ENCODE measurements around the gene RGN.
A peak's percentile ranks its signal among the peaks of the same experiment; 100 is the strongest.
"Not testable (repeated sequence)": the region's sequence is repeated elsewhere in the genome, so short reads cannot be mapped to it uniquely, and the experiment has no call there.

The RGN gene

DNA sequence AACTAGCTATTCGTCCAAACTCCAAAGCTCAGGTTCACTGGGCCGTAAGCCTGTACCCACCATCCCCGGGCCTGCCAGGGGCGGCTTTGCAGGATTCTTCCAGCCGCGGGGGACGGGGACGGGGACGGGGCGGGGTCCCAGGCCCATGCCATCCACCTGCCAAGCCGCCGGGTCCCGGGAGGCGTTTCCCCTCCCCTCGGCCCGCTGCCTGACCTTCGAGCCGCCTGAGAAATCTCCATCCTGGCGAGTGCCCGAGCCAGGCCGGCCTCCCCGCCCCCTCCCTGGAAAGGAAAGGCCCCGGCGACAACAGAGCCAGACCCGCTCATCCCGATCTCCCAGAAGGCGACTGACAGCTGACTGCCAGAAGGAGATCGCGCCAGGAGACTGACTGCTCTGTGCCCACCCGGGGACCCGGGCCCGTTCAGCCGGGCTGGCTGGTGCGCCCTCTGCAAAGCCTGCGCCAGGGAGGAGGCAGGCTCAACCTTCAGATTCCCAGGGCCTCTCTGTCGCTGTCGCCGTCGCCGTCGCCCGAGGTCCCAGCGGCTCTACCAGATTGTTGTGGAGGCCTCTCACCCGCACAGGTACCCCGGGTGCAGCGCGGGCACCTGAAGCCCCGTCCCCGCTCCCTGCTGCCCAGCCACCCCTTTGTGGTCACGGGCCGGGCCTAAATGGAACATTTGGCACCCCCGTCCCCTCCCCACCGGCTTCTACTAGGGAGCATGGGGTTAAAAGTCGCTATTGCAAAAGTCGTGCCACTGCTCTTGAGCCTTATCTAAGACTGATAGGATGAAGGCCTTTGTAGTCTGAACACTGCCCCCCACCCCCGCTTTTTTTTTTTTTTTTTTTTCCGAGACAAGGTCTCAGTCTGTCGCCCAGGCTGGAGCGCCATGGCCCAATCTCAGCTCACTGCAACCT is at the start of gene RGN:
Gene RGN, plus strand, starts transcription at position 315 of the 915 bp plus-strand sequence. CDS start 2,702 bp downstream, outside the sequence.
- DNase-seq (ENCODE audit: low spot score): no peak

DNA sequence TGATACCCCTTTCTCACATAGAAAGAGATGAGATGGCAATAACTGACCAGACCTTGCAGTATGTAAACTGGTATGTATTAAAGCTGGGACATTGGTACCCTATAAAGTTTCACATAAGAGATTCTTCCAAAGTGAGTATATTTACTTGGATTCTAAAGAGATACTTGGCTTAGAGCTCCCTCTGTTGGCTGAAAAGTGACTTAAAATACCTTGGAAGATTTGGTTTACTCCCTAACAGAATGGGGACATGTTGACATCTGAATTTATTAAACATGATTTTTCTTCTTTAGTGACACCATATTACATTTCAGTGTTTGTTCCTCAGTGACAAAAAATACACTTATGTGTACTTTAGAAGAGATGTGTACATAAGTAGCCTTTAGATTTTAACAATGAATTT is 47.9 kb upstream of the RGN start:
- DNase-seq (ENCODE audit: low spot score): peak; percentile 48

GRCh38 chrX:47047989-47048388 is 30.3 kb upstream of the RGN start:
- no peak for DNase-seq (ENCODE audit: low spot score)

DNA sequence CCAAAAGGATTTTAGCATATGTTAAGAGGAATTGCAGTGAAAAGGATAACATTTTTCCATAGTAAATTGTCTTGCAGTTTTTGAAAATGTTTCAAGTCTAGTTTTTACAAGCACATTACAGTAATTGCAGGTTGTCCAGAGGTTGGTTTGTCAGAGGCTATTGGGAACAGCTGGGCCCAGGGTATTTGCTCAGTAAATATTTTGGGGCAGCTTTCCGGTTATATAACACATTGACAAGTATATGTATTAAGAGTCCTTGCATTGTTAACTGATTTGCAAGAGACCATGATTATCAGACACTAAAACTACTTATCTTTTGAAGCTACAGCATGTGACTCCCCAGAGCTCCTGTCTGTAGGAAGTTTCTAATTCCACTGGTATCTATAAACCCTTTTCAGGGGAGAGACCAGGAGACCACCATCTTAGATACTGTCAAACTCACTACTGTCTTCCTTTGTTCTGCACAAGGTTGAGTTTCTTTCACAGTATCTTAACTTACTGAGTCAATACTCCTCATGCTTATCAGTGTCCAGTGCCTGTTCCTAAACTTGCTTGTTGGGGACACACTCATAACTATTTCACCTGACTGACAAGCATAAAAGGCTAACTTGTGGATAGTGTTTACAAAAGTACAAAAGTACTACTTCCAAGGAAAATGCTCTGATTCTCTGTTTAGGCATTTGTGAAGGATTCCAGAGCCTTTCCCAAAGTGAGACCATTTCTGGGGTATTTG is 18.9 kb upstream of the RGN start:
- DNase-seq (ENCODE audit: low spot score): no peak

DNA sequence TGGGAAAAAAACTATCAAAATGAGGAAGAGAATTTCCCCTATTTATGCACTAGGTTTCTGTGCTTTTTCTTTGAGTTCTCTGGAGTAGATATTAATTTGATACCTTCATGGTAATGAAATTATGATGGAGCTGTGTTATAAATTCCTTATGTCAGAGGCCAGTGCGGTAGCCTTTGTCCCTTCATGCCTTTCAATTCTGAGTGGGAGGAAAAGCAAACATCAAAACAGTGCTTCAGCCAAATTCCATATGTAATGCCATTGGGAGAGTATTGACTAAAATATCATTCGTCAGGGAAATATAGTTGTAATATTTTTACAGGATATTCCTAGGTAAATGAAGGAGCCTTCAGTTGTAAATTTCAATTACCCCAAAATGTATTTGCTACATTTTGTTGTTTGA is 17.5 kb upstream of the RGN start:
- no peak for DNase-seq (ENCODE audit: low spot score)

DNA sequence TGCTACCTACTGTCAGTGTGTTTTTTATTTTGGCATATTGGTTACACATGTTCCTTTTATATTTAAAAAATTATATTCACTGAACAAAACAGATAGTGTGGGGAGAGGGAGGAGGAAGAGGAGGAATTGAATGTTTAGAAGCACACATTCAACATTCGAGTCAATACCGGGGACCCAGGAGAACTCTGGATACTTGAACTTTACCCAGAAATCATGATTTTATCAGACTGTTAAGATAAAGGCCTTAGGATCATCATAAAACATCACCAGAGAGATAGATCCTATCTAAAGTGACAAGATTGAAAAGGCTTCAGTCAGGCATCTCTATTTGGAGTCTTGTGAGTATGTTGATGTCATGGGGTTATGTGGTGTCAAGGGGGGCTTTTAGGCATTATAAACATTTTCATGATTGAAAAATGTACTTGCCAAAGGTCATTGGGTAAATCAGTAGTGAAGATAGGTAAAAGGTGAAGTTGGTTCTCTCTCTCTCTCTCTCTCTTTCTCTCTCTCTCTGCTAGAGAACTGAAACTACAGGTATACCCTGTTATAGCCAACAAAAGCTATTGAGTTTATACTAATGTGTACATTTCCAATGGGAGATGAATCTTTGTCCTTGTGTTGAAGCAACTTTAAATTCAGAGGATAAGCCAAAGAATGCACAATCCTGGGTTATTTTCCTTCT is 16.9 kb upstream of the RGN start:
- DNase-seq (ENCODE audit: low spot score): no peak

- DNase-seq (ENCODE audit: low spot score): no peak
These were observed 15.1 kb upstream of the RGN start for GRCh38 chrX:47063179-47063578.

- no peak for DNase-seq (ENCODE audit: low spot score)
These were observed 10.0 kb upstream of the RGN start for GRCh38 chrX:47068214-47068613.

DNA sequence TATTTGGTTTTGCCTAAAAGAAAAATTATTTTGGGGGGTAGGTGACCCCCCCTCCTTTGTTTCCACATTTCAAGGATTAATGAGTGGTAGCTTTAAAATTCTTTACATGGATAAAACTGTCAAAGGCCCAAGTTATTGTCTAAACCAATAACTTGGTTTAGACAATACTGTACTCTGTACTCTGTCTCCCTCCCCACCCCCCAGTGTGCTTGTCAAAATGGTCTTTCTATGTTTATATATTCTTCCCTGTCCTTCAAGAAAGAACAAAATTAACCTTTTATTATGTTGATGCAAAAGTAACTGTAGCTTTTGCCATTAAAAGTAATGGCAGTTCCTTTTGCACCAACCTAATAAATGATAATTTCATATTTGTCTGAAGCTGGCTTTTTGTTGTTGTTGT is 9.5 kb upstream of the RGN start:
- DNase-seq (ENCODE audit: low spot score): no peak

- DNase-seq (ENCODE audit: low spot score): no peak
These were observed 2.1 kb downstream of the RGN start for GRCh38 chrX:47080215-47080914.

GRCh38 chrX:47080915-47081236 is 2.6 kb downstream of the RGN start:
- DNase-seq (ENCODE audit: low spot score): no peak

GRCh38 chrX:47091149-47091775 is 13.0 kb downstream of the RGN start:
- DNase-seq (ENCODE audit: low spot score): peak; percentile 33

- DNase-seq (ENCODE audit: low spot score): peak; percentile 38
These were observed 15.0 kb downstream of the RGN start for GRCh38 chrX:47093248-47093647.

DNA sequence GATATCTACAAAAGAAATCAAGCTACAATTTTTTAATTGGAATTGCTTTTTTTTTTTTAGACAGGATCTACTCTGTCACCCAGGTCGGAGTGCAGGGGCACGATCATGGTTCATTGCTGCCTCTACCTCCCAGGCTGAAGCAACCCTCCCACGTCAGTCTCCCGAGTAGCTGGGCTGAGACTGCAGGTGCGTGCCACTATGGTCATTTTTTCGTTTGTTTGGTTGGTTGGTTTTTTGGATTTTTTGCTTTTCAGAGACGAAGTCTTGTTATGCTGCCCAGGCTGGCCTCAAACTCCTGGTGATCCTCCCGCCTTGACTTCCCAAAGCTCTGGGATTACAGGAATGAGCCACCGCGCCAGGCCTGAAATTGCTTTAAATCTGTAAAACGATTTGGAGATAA is 15.6 kb downstream of the RGN start:
- no peak for DNase-seq (ENCODE audit: low spot score)

DNA sequence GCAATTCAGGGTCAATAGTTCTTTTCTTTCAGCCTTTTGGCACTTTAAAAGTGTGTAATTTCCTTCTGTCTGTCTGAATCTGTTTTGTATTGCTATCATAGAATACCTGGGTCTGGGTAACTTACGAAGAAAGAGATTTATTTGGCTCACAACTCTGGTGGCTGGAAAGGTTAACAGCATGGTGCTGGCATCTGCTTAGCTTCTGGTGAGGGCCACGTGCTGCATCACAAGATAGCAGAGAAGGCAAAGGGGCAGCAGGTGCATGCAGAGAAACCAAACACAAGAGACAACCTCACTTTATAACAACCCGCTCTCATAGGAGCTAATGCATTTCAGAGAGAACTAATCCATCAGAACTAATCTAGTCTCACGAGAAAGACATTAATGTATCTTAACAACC is 18.8 kb downstream of the RGN start:
- no peak for DNase-seq (ENCODE audit: low spot score)

DNA sequence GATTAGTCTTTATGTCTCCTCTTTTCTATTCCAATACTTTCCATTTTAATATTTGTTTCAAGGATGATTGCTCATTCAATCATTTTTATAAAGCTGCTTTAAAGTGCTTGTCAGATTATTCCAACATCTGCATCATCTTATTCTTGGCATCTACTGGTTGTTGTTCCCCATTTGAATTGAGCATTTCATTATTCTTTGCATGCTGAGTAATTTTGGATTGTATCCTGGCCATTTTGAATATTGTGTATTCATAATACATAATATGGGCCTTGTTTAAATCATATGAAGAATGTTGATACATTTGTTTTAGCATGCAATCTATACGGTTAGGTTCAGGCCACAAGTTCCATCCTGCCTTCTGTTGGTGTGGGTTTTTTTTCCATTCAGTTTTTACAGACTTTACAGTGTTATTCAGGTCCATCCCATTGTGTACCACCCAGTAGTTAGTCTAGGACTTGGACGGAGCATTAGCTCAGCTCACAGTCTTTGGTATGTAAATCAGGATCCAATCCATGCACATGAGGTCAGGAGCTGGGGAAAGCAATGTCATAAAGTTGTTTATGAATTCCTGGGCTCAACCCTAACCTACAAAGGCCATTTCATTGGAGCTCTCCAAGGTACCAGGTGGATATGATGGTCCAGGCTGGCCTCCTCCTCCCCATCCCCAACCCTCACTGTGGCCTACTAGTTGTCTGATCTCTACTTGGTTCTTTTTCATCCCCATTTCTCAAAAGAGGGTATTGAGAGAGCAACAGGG is 20.3 kb downstream of the RGN start:
- no peak for DNase-seq (ENCODE audit: low spot score)

DNA sequence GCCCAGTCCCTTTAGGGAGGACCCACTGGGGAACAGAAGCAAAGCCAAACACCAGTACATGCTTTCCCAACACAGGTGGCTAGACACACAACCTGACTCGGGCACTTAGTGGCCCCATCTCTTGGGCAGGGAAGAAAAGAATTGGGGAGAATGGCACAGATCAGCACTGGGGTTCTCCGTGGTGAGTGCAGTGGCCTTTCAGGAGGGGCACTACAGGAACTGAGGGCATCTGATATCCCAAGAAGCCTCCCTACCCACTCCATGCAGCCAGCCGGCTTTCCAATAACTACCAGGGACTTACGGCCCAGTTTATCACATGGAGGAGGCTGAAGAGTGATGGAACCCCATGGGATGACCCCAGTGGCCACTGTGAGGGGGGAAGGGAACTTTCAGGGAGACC is 23.0 kb downstream of the RGN start:
- DNase-seq (ENCODE audit: low spot score): no peak

GRCh38 chrX:47110936-47111615 is 32.8 kb downstream of the RGN start:
- DNase-seq (ENCODE audit: low spot score): not testable (repeated sequence)

- DNase-seq (ENCODE audit: low spot score): no peak
These were observed 34.2 kb downstream of the RGN start for GRCh38 chrX:47112316-47112954.

GRCh38 chrX:47116551-47117110 is 38.4 kb downstream of the RGN start:
- DNase-seq (ENCODE audit: low spot score): not testable (repeated sequence)
